ENCODE results near the gene ZNF778.

ZNF778 gene

GRCh38 chr16:89279666-89280481, 62.4 kb downstream of the ZNF778 start:
- peaks cover 15% of the 10 kb centered on the region; the same call in 1 of the 2 replicates for H3K36me3 ChIP-seq (ENCODE audit: insufficient read depth, low read length)
- H3K9me3 ChIP-seq (ENCODE audit: low read depth, low read length): no peaks in the 10 kb centered on the region
- H3K9ac ChIP-seq (ENCODE audit: insufficient read length): no peak overlapping the region
- no peak for TF ChIP-seq POLR2AphosphoS5 (IDR thresholded peaks at IDR 0.05; ENCODE audit: borderline replicate concordance, low read depth, low read length)
- TF ChIP-seq FOXP2 (optimal IDR thresholded peaks at IDR 0.05; ENCODE audit: control extremely low read depth, extremely low read length, insufficient read depth): no peak
- TF ChIP-seq EZH2 (IDR thresholded peaks at IDR 0.05): no peak
- DNase-seq (ENCODE audit: low read depth, low spot score): no peak
- H3K4me3 ChIP-seq: no peak overlapping the region
- no peak overlapping the region for H3K27ac ChIP-seq

- DNase-seq (ENCODE audit: low read depth, low spot score): no peak
- no peak overlapping the region for H3K4me3 ChIP-seq
- TF ChIP-seq EZH2 (IDR thresholded peaks at IDR 0.05) (no peak), FOXP2 (optimal IDR thresholded peaks at IDR 0.05; ENCODE audit: control extremely low read depth, extremely low read length, insufficient read depth) (no peak), POLR2AphosphoS5 (IDR thresholded peaks at IDR 0.05; ENCODE audit: borderline replicate concordance, low read depth, low read length) (no peak)
- no peak overlapping the region for H3K27ac ChIP-seq
- peaks cover 22% of the 10 kb centered on the region; the same call in 1 of the 2 replicates for H3K36me3 ChIP-seq (ENCODE audit: insufficient read depth, low read length)
- H3K9me3 ChIP-seq (ENCODE audit: low read depth, low read length): no peaks in the 10 kb centered on the region
- no peak overlapping the region for H3K9ac ChIP-seq (ENCODE audit: insufficient read length)
Measured at GRCh38 chr16:89280546-89281188, 63.2 kb downstream of the ZNF778 start.

GRCh38 chr16:89281189-89281577, 63.7 kb downstream of the ZNF778 start:
- H3K4me3 ChIP-seq: no peak overlapping the region
- H3K36me3 ChIP-seq (ENCODE audit: insufficient read depth, low read length): peaks cover 25% of the 10 kb centered on the region
- H3K9ac ChIP-seq (ENCODE audit: insufficient read length): no peak overlapping the region
- TF ChIP-seq POLR2AphosphoS5 (IDR thresholded peaks at IDR 0.05; ENCODE audit: borderline replicate concordance, low read depth, low read length): no peak
- no peak for TF ChIP-seq EZH2 (IDR thresholded peaks at IDR 0.05)
- no peak for TF ChIP-seq FOXP2 (optimal IDR thresholded peaks at IDR 0.05; ENCODE audit: control extremely low read depth, extremely low read length, insufficient read depth)
- H3K27ac ChIP-seq: no peak overlapping the region
- H3K9me3 ChIP-seq (ENCODE audit: low read depth, low read length): no peaks in the 10 kb centered on the region
- DNase-seq (ENCODE audit: low read depth, low spot score): no peak

GRCh38 chr16:89281829-89282228, 64.3 kb downstream of the ZNF778 start:
- H3K36me3 ChIP-seq (ENCODE audit: insufficient read depth, low read length): peaks cover 29% of the 10 kb centered on the region
- no peak for TF ChIP-seq POLR2AphosphoS5 (IDR thresholded peaks at IDR 0.05; ENCODE audit: borderline replicate concordance, low read depth, low read length)
- no peak for TF ChIP-seq FOXP2 (optimal IDR thresholded peaks at IDR 0.05; ENCODE audit: control extremely low read depth, extremely low read length, insufficient read depth)
- no peak for TF ChIP-seq EZH2 (IDR thresholded peaks at IDR 0.05)
- H3K27ac ChIP-seq: no peak overlapping the region
- no peaks in the 10 kb centered on the region for H3K9me3 ChIP-seq (ENCODE audit: low read depth, low read length)
- no peak overlapping the region for H3K9ac ChIP-seq (ENCODE audit: insufficient read length)
- DNase-seq (ENCODE audit: low read depth, low spot score): no peak
- H3K4me3 ChIP-seq: no peak overlapping the region

GRCh38 chr16:89282523-89282922, 65.0 kb downstream of the ZNF778 start:
- Histone ChIP-seq H3K27ac (no peak overlapping the region), H3K9ac (ENCODE audit: insufficient read length) (no peak overlapping the region), H3K36me3 (ENCODE audit: insufficient read depth, low read length) (peaks cover 35% of the 10 kb centered on the region), H3K4me3 (no peak overlapping the region), H3K9me3 (ENCODE audit: low read depth, low read length) (no peaks in the 10 kb centered on the region)
- TF ChIP-seq POLR2AphosphoS5 (IDR thresholded peaks at IDR 0.05; ENCODE audit: borderline replicate concordance, low read depth, low read length) (no peak), FOXP2 (optimal IDR thresholded peaks at IDR 0.05; ENCODE audit: control extremely low read depth, extremely low read length, insufficient read depth) (no peak), EZH2 (IDR thresholded peaks at IDR 0.05) (no peak)
- DNase-seq (ENCODE audit: low read depth, low spot score): no peak

- Histone ChIP-seq H3K9ac (ENCODE audit: insufficient read length) (no peak overlapping the region), H3K4me3 (no peak overlapping the region), H3K9me3 (ENCODE audit: low read depth, low read length) (no peaks in the 10 kb centered on the region), H3K27ac (no peak overlapping the region), H3K36me3 (ENCODE audit: insufficient read depth, low read length) (peaks cover 43% of the 10 kb centered on the region)
- TF ChIP-seq FOXP2 (optimal IDR thresholded peaks at IDR 0.05; ENCODE audit: control extremely low read depth, extremely low read length, insufficient read depth) (no peak), EZH2 (IDR thresholded peaks at IDR 0.05) (no peak), POLR2AphosphoS5 (IDR thresholded peaks at IDR 0.05; ENCODE audit: borderline replicate concordance, low read depth, low read length) (no peak)
- DNase-seq (ENCODE audit: low read depth, low spot score): no peak
Measured at GRCh38 chr16:89283449-89283848, 65.9 kb downstream of the ZNF778 start.

GRCh38 chr16:89285381-89285780, 67.9 kb downstream of the ZNF778 start:
- no peak for TF ChIP-seq FOXP2 (optimal IDR thresholded peaks at IDR 0.05; ENCODE audit: control extremely low read depth, extremely low read length, insufficient read depth)
- no peak for TF ChIP-seq EZH2 (IDR thresholded peaks at IDR 0.05)
- TF ChIP-seq POLR2AphosphoS5 (IDR thresholded peaks at IDR 0.05; ENCODE audit: borderline replicate concordance, low read depth, low read length): no peak
- H3K4me3 ChIP-seq: no peak overlapping the region
- no peaks in the 10 kb centered on the region for H3K9me3 ChIP-seq (ENCODE audit: low read depth, low read length)
- peaks cover 48% of the 10 kb centered on the region for H3K36me3 ChIP-seq (ENCODE audit: insufficient read depth, low read length)
- DNase-seq (ENCODE audit: low read depth, low spot score): no peak
- no peak overlapping the region for H3K27ac ChIP-seq
- no peak overlapping the region for H3K9ac ChIP-seq (ENCODE audit: insufficient read length)

- Histone ChIP-seq H3K9ac (ENCODE audit: insufficient read length) (no peak overlapping the region), H3K4me3 (no peak overlapping the region), H3K9me3 (ENCODE audit: low read depth, low read length) (no peaks in the 10 kb centered on the region), H3K36me3 (ENCODE audit: insufficient read depth, low read length) (peaks cover 46% of the 10 kb centered on the region), H3K27ac (no peak overlapping the region)
- no peak for TF ChIP-seq FOXP2 (optimal IDR thresholded peaks at IDR 0.05; ENCODE audit: control extremely low read depth, extremely low read length, insufficient read depth)
- no peak for TF ChIP-seq EZH2 (IDR thresholded peaks at IDR 0.05)
- TF ChIP-seq POLR2AphosphoS5 (IDR thresholded peaks at IDR 0.05; ENCODE audit: borderline replicate concordance, low read depth, low read length): no peak
- DNase-seq (ENCODE audit: low read depth, low spot score): no peak
Measured at GRCh38 chr16:89286096-89286495, 68.6 kb downstream of the ZNF778 start.
